ENCODE measurements around the gene ADGRD1. TPM values are rescaled to one million over a fixed set of nuclear protein-coding genes. Genes with fewer than 3 reads are reported as not detected.

Gene ADGRD1
- total RNA-seq, 1 experiment from 2014 or later: 0.05 TPM

DNA sequence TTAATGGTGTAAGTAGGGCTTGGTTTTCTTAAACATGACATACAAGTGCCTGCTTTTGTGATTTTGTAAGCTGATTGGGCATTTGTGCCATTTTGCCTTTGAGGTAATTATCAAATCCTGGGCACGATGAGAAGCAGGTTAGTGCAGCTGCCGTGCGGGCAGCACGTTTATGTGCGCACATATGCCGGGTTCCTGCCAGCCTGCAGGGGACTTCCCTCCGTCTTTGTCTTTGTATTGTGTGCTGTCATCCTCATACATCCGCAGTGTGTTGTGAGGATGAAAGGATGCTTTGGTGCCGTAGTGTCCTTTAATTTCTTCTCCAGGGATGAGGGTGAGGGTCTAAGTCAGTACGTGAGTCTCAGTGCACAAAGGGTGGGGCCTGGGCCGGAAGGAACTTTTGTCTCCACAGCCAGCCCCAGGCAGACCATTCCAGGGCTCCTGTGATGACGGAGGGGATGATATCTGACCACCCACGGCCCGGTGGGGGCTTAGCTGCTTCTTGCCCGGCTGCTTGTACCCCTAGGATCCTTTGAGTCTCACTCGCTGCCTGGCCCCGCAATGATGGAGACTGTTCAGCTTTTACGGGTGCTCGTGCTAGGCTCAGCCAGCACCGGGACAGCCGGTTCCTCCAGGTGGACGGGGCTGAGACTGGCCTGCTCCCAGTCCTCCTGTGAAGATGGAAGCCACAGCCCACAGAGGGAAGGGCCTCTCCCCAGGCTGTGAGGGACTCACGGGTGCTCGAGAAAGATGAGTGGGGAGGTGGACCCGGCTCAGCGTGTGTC, 54.6 kb downstream of the ADGRD1 start:
- in situ Hi-C loops (cut with HindIII; ENCODE audit: low pct_unique_long_range_greater_than_20kb, low sequenced_read_pairs): no loop called here
- DNase-seq (ENCODE audit: low read depth, low spot score): no peak

DNA sequence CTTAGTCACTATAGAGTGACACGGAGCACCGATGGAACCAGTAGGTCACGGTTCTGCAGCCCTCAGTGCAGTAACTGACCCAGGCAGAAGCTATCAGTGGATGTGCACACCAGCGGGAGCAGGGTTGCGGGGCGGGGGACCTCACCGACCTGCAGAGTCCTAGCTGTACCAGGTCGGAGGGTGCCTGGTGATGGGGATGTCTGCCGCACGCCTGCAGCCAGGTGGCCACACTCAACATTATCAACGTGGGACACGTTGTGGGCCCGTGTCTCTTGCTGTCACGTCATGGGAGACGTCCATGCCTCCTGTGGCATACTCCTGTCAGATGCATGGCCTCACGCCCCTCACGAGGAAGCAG, 55.2 kb downstream of the ADGRD1 start:
- in situ Hi-C loops (cut with HindIII; ENCODE audit: low pct_unique_long_range_greater_than_20kb, low sequenced_read_pairs): no loop called here
- no peak for DNase-seq (ENCODE audit: low read depth, low spot score)

DNA sequence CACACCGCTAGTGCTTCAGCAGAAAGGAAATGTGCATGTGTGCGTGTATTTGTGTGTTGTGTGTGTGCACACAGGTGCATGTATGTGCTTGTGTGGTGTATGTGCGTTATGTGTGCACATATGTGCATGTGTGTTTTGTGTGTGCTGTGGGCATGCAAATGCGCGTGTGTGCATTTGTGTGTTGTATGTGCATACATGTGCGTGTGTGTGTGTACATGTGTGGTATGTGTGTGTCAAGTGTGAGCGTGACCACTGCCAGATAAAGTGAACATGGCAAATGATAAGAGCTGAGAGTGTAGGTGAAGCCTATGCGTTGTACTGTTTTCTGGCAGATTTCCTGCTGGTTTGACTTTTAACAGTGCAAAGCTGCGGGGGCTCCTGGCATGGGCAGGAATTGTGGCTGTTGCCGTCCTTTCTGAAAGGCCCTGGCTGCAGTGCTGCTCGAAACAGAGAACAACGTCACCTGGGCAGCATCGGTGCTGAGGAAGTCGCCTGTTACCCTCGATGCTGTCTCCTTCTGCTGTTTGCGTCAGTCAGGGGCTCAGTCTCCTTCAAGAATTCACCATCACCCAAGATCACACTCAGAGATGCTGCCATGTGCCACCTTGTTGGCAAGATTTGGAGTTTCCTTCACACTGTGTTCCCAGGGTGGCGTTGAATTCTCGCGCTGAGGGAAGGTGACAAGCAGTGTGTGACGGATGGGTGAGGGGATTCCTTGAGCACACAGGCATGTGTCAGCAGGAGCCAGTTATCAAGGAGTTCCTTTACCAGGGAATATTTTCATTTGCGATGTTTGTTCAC, 56.1 kb downstream of the ADGRD1 start:
- in situ Hi-C loops (cut with HindIII; ENCODE audit: low pct_unique_long_range_greater_than_20kb, low sequenced_read_pairs): no loop called here

DNA sequence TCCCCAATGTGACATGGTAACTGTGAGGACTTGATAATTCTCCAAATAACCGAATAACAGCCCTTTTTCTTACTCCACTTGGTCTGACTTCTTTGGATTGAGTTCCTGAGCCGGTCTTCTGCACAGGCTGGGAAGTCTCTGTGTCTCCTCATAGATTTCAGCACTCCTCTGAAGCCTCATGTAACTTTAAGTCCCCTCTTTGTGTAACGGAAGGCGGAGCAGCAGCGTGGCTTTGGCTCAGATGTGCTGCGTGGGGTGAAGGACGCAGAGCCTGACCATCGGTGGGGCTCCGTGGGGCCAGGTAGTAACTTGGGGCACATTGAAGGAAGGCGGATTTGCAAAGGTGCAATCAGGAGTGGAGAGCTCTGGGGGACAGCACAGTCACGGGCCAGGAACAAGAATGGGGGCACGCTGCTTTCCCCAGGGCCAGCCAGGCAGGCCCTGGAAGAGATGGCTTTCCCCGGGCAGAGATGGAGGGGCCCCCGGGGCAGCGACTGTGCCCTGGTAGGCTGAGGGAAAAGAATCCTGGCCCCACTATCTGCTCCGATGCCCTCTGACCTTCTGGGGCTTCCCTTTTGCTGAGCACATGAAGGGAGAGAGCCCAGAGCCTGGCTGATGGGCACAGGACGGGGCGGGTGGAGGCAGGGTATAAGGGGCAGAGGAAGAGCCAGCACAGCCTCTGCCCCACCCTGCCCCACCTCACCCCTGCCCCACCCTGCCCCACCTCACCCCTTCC, 56.9 kb downstream of the ADGRD1 start:
- DNase-seq (ENCODE audit: low read depth, low spot score): no peak
- in situ Hi-C loops (cut with HindIII; ENCODE audit: low pct_unique_long_range_greater_than_20kb, low sequenced_read_pairs): no loop called here

More for the DNA sequence above, 56.1 kb downstream of the ADGRD1 start:
- DNase-seq (ENCODE audit: low read depth, low spot score): no peak

DNA sequence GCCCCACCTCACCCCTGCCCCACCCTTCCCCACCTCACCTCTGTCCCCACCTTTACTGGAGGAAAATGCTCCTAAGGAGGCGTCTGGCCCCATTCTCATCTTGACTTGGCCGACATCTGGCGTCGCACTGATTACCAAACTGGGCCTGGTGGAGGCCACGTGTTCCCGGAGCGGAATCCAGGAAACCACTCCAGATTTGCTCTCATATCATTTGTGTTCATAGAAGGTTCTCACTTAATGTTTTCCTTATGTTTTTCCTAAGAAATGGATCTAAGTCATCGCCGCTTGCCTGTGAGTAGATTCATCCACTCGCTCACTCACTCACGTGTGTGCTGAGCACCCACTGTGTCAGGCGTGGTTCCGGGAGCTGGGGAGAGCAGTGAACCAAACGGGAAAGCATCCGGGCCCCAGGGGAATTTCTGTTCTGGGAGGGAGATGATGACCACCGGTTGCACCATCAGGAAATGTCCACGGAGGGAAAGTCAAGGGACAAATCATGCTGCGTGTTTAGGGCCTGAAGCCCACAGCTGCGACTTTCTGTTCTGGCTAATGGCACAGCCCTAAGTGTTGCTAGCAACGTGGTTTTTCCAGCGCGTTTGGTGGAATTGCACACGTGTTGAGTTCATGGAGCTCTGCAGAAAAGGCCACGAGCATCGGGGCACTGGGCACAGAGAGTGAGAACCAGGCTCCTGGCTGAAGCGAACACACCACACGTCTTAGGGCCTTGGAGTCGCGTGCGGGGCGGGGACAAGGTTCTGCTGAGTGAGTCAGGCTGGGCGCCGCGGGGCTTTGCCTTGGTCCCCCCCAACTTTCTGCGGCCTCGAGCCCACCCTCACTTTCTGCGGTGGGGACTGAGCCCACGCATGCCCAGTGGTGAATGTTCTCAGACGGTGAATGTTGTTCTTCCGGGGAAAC, 57.7 kb downstream of the ADGRD1 start:
- DNase-seq (ENCODE audit: low read depth, low spot score): no peak
- in situ Hi-C loops (cut with HindIII; ENCODE audit: low pct_unique_long_range_greater_than_20kb, low sequenced_read_pairs): no loop called here

DNA sequence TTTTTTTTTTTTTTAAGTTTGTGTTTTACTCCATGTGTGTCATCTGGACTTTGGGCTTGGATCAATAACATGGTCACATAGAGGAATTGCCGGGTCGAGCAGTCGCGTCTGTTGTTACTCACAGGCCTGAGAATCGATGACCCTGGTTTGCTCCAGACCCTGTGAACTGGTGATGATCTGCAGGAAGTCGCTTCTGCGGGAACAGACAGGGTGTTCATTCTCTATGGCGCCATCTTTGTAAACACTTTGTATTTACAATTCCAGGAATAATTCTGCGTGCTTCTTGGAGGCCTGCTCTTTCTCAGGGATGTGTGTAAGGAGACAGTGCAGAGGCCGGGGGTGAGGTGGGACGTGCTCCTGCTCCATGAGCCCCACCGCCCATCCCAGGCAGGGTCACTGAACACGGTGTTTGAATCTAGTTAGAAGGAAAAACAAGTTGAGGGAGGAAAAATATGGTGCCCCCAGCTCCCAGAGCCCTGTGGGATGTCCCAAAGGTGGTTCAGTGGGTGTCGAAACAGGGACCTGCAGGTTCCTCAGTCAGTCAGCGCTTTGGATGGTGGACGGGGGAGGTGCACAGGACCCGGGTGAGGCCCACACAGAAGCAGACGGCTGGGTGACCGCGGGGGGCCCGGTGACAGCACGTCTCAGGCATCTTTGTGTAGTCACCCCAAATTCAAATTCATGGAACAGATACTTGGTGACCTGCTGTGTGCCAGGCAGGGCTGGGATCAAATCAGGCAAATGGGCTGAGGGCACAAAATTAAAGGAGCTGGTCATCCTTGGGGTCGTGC, 58.8 kb downstream of the ADGRD1 start:
- no peak for DNase-seq (ENCODE audit: low read depth, low spot score)
- in situ Hi-C loops (cut with HindIII; ENCODE audit: low pct_unique_long_range_greater_than_20kb, low sequenced_read_pairs): no loop called here

DNA sequence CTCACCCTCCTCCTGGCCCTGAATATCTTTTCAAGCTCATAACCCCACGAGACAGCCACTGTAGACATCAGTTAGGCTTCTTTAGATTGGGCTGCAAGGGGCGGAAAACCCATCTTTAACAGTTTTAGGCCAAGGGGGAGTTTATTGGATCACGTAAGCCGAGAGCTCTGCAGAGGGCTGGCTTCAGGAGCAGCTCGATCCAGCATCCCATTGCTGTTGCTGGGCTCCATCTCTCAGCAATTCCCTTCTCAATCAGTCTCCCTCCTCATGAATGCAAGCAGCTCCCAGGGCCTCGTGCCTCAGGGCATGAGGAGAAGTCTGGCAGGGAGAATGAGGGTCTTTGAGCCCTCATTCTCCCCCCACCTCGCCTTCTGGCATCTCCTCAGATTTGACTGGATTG, 59.4 kb downstream of the ADGRD1 start:
- no peak for DNase-seq (ENCODE audit: low read depth, low spot score)
- in situ Hi-C loops (cut with HindIII; ENCODE audit: low pct_unique_long_range_greater_than_20kb, low sequenced_read_pairs): no loop called here

DNA sequence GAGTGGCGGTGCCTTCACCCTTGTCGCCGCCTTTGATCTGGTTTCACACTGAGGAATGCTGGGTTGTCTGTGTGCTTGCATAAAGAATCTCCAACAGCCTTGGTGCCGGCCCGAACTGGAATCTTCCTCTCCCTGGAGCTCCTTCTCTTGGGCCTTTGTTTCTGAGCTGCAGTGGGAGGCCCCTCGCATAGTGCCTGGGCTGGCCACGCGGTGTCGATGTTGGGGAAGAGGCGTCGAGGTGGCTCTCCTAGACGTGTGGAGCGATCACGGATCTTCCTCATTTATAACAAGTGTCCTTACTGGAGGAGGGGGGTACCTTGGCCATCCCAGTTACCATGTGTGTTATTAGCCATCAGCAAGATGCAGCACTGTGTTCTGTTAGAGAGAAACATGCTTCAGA, 60.6 kb downstream of the ADGRD1 start:
- DNase-seq (ENCODE audit: low read depth, low spot score): no peak
- in situ Hi-C loops (cut with HindIII; ENCODE audit: low pct_unique_long_range_greater_than_20kb, low sequenced_read_pairs): no loop called here

DNA sequence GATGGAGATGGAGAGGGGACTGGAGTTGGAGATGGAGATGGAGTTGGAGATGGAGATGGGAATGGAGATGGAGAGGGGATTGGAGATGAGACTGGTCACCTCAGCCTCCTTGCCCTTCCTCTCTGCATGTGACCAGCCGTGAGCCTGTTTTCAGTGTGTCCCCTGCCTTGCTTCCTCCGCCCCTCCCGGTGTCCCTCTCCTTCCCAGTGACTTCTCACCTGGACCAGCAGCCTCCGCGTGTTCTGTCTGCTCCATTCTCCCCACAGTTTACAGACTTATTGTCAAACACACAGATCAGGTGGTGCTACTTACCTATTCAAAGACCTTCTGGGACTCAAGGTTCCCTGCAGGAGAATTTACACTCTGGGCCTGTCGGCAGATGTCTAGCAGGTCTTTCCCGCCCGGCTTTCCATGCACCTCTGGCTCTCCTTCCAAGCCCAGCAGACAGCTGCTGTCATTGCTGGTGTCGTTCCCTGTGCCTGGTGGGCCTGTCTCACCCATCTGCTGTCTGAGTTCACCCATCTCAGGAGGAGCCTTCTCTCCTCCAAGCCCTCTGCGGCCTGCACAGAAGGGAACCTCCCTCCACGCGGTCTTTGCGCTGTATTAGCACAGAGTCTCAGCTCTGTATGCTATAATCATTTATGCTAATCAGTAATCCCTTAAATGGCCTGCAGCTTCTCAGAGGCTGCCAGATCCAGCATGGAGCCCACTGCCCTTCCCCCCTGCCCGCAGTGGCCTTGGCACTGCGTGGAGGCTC, 62.1 kb downstream of the ADGRD1 start:
- DNase-seq (ENCODE audit: low read depth, low spot score): no peak
- in situ Hi-C loops (cut with HindIII; ENCODE audit: low pct_unique_long_range_greater_than_20kb, low sequenced_read_pairs): no loop called here

DNA sequence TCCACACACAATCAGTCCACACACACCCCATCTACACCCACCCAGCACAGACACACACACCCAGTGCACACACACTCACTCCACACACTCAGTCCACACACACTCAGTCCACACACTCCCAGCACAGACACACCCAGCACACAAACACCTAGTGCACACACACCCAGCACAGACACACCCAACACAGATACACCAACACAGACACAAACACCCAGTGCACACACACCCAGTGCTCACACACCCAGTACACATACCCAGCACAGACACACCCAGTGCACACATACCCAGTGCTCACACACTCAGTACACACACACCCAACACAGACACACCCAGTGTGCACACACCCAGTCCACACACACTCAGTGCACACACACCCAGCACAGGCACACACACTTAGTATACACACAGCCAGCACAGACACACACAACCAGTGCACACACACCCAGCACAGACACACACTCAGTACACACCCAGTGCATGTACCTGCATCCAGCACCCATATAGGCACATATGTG, 63.8 kb downstream of the ADGRD1 start:
- DNase-seq (ENCODE audit: low read depth, low spot score): no peak
- in situ Hi-C loops (cut with HindIII; ENCODE audit: low pct_unique_long_range_greater_than_20kb, low sequenced_read_pairs): no loop called here

DNA sequence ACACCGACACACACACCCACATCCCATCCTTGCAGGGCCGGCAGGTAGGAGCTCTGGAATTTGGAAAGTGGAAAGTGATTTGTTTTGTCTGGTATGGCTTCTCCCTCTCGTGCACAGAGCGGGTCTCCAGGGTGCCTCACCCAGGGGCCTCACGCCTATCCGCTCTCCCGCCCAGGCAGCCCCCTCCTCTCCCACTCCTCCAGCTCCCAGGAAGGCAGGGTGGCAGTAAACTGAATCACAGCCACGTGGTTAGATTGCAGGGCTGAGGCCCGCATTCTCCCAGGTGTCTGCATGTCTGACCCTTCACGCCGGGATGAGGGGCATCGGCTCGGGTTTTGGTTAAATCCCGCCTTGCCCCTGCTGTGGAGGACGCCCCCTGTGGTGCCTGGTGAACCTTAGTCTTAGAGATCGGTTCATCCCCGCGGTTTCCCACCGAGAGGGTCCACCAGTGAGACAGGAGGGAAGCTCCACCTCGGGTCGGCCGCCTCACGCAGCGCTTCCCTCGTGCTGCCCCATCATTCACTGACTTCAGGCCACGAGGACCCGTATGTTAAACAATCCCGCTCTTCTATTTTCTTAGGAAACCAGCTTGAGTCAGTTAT, 64.4 kb downstream of the ADGRD1 start:
- DNase-seq (ENCODE audit: low read depth, low spot score): no peak
- in situ Hi-C loops (cut with HindIII; ENCODE audit: low pct_unique_long_range_greater_than_20kb, low sequenced_read_pairs): no loop called here

DNA sequence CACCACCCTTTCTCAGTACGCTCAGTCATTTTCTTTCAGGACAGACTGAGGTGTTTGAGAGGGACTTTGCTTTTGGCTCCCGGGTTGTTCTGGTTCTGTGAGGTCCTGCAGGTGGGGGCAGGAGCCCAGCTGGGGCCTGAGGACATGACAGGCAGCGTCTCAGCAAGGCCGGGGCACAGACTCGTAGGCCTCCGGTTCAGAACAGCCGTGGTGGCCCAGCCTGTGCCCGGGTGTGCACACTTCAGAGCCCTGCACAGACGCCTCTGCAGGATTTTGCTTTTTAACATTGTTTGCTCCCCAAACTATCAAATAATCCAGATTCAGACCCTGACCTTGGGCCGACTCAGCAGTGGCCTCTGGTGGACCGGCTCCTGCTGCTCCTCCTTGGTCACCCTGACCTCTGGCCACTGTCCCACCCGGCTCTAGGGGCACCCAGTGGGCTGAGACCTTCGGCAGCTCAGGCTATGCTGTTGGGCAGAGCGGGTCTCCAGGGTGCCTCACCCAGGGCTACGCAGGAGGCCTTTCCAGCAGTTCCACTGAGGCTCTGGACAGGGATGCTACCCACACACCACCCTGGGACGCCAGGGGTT, 65.2 kb downstream of the ADGRD1 start:
- no peak for DNase-seq (ENCODE audit: low read depth, low spot score)
- in situ Hi-C loops (cut with HindIII; ENCODE audit: low pct_unique_long_range_greater_than_20kb, low sequenced_read_pairs): no loop called here

DNA sequence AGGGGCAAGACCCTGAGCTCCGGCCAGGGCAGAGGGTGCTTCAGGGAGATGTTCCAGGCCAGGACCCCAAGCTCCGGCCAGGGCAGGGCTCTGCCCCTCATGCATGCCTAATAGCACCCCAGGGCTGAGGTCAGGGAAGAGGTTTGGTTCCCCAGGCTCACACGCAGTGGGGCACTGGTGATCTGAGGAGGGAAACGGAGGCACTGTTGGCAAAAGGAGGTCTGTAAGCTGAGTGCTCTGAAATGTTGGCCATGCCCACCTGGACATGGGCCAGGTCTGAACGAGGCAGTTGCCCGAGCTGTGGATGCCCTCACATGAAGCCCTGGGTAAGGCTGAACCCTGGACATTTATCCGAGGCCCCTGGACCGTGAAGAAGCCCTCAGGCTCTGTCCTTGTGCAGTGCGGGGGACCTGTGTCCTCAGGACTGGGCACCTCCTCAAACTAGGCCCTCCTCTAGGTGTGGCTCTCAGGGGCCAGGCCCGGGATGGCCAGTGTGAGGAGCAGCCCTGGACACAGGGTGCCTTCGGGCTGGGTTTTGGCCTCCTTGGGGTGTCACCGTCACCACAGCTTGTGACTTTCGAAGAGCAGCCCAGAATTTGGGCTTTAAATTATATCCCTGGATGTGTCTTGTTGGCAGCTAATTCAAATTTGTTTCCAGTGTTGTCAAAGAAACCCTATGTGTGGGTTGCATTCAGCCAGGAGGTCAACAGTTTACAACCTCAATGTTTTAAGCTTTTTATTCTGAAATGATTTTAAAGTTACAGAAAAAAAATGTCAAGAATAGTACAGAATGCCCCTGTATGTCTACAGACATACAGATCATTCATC, 66.8 kb downstream of the ADGRD1 start:
- no peak for DNase-seq (ENCODE audit: low read depth, low spot score)

DNA sequence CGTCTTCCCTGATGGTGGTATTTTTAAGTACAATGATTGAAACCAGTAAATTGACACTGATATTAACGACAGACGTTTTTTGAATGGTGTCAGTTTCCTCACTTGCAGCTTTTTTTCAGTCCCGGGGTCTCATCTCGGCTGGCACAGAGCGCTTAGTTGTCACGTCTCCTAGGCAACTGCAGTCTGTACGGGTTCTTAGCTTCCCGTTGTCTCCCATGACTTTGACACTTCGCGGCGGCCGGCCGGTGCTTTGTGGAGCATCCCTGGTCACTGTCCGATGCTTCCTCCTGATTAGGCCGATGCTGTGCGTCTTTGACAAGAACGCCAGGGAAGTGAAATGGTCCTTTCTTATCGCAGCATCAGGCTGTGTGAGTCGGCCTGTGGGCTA, 67.4 kb downstream of the ADGRD1 start:
- in situ Hi-C loops (cut with HindIII; ENCODE audit: low pct_unique_long_range_greater_than_20kb, low sequenced_read_pairs): no loop called here
- no peak for DNase-seq (ENCODE audit: low read depth, low spot score)

More for the DNA sequence above, 66.8 kb downstream of the ADGRD1 start:
- in situ Hi-C loops (cut with HindIII; ENCODE audit: low pct_unique_long_range_greater_than_20kb, low sequenced_read_pairs): no loop called here
